AG10803 (cell line): ENCODE data around the gene FREM2.

ENCODE experiments used
- DNase-seq: peaks from one replicate; pipeline ENCODE4 v3.0.0; 2010; ENCODE audit warnings: low read depth
- H3K4me3 ChIP-seq: 2 replicates; pipeline ENCODE4 v1.5.1; 2011; ENCODE audit warnings: mild to moderate bottlenecking, low read length, control low read depth
- TF ChIP-seq, protein P1 (sequence below): conservative IDR thresholded peaks from 2 replicates; pipeline ENCODE4 v1.5.1; 2011; ENCODE audit warnings: mild to moderate bottlenecking, low read length, control low read depth, inconsistent platforms

The FREM2 gene

DNA sequence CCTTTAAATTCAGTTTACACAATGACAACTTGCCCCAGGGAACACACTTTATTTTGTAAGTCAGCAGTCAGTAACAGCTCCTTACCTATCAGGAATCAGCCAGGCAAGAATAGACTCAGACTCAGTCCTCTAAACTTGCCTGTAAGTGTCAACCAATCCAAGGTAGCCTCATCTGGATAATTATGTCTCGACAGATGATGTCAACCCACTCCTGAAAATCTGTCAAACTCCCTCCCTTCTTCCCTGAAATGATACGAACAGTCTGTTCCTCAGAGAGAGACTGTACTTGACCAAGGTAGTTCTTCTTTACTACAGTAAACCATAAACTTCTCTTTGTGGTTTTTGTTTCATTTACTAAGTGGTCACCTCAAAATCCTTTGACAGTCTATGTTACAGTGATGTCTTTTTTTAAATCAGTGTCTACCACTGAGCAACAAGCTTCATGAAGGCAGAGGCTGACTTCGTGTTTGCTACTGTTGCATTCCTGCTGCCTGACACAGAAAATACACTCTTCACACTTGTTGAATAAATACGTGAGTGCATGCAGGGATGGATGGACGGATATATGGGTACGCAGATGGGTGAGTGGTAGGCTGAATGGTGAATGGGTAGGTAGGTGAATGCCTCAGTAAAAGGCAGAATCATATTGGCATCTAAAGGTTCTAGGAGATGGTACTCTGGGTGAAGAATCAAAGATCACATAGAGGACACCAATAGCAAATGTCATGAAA lies 17.5 kb upstream of the FREM2 start:
- no peak for DNase-seq
- TF ChIP-seq, protein P1, sequence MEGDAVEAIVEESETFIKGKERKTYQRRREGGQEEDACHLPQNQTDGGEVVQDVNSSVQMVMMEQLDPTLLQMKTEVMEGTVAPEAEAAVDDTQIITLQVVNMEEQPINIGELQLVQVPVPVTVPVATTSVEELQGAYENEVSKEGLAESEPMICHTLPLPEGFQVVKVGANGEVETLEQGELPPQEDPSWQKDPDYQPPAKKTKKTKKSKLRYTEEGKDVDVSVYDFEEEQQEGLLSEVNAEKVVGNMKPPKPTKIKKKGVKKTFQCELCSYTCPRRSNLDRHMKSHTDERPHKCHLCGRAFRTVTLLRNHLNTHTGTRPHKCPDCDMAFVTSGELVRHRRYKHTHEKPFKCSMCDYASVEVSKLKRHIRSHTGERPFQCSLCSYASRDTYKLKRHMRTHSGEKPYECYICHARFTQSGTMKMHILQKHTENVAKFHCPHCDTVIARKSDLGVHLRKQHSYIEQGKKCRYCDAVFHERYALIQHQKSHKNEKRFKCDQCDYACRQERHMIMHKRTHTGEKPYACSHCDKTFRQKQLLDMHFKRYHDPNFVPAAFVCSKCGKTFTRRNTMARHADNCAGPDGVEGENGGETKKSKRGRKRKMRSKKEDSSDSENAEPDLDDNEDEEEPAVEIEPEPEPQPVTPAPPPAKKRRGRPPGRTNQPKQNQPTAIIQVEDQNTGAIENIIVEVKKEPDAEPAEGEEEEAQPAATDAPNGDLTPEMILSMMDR, result no peak
- no peak overlapping the region for H3K4me3 ChIP-seq

DNA sequence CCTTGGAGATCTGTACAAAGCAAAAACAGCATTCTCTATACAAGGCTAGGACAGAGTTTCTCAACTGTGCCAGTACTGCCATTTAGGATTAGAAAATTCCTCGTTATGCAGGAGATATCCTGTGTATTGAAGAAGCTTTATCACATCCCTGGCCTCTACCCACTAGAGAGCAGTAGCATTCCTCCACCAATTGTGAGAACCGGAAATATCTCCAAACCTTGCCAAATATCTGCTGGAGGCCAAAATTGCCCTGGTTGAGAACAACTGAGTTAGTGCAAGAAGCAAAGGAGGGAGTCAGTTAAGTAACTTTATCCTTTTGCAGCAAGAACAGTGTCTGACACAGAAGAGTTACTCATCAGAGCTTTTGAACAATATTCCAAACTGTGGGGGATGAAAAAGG lies 16.2 kb upstream of the FREM2 start:
- TF ChIP-seq, protein P1, result no peak
- no peak overlapping the region for H3K4me3 ChIP-seq
- DNase-seq, result no peak

DNA sequence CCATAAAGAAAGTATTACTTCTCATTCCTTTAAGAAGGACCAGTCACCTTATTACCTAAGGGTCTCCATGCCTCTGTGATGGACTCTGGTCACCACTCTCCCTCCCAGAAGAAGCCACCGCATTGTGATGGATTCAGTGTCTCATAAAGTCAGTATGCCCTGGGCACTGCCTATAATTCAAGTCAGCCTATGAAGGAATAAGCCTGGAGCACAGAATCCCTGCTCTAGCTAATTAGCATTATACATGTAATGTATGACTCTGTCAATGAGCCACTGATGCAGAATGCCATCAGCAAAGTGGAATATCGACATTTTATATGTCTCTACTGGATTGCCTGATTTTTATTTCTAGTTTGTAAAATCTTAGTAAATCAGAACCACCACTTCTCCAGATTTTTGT lies 14.9 kb upstream of the FREM2 start:
- TF ChIP-seq, protein P1, result no peak
- no peak overlapping the region for H3K4me3 ChIP-seq
- DNase-seq, result no peak

DNA sequence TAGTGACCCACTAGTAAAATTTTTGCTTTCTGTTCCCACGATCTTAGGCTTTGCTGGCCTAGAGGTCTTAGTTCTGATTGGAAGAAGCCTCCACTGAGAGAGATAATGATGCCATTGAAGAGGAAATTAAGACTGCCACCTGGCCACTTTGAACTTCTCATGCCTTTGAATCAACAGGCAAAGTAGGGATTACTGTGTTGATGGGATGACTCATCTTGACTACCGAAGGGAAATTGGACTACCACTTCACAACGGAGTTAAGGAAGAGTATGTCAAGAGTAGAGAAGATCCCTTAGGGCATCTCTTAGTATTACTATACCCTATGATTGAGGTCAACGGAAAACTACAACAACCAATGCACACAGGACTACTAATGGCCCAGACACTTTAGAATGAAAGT lies 12.7 kb upstream of the FREM2 start:
- TF ChIP-seq, protein P1, result no peak
- no peak overlapping the region for H3K4me3 ChIP-seq
- no peak for DNase-seq

DNA sequence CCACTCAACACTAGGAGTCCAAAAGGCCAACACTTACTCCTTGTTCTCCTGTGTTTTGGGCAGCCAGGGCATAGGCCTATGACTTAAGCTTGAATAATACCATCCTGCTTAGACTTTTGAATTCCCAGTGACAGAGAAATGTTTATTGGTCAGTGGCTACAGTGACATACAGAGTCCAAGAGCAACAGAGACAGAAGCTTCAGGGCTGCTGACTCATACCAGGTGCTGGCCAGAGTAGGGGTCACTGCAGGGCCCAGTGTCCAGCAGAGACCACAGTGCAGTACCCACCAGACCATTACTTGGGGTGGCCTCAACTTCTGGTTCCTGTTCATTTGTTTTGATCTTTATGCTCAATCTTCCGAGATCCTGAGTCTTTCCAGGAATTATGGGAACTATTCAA lies 6.0 kb upstream of the FREM2 start:
- TF ChIP-seq, protein P1, result no peak
- no peak for DNase-seq
- no peak overlapping the region for H3K4me3 ChIP-seq

DNA sequence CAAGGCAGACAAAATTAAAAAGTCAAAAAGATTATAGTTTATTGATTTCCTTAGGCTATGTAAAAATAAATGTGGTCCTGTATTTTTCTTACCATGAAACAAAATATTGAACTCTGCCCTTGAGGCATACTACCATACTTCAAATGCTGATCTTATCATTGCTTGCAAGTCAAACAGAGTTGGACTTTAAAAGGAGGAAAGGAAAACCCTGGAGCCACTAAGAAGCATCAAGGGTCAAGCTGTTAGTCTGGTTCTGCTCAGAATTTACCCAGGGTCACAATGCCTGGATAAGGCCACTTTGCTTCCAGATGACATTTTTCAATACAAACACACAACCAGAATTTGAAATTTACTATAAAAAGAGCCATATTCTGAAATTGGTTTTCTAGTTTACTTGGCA lies 2.2 kb upstream of the FREM2 start:
- TF ChIP-seq, protein P1, result no peak
- no peak overlapping the region for H3K4me3 ChIP-seq
- no peak for DNase-seq

DNA sequence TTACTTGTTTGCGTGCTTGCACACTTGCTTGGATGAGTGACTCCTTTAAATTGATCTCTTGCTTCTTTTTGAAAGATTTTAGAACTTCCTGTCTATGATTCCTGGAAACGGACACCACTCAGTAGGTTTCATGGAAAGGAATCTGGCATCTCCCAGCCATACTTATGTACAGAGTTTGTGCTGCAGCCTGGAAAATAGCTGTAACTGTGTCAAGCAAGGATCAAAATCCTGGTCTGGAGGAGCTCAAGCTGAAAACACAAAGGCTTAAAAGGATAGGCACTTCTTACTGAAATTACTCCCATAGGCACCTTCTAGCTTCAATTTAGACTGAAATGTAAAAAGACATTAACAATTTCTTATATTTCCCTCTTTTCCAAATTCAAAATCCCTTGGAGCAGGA lies 1.4 kb upstream of the FREM2 start:
- DNase-seq, result no peak
- TF ChIP-seq, protein P1, result no peak
- H3K4me3 ChIP-seq, result no peak overlapping the region
